ENCODE measurements around the gene ARHGEF3.

Gene ARHGEF3

GRCh38 chr3:56801662-56802377 lies at the start of gene ARHGEF3:
TSS of gene ARHGEF3 (minus strand) at chr3:56801949. CDS start at chr3:56801798, 151 bp downstream.
- DNase-seq (ENCODE audit: low spot score), result peak; percentile 89

GRCh38 chr3:56849698-56850097 lies 47.9 kb upstream of the ARHGEF3 start:
- DNase-seq (ENCODE audit: low spot score), result no peak

GRCh38 chr3:56845505-56845904 lies 43.8 kb upstream of the ARHGEF3 start:
- DNase-seq (ENCODE audit: low spot score), result no peak

- DNase-seq (ENCODE audit: low spot score), result no peak
These were observed 42.8 kb upstream of the ARHGEF3 start for GRCh38 chr3:56844536-56844935.

GRCh38 chr3:56839784-56840715 lies 38.3 kb upstream of the ARHGEF3 start:
- no peak for DNase-seq (ENCODE audit: low spot score)

GRCh38 chr3:56838448-56838847 lies 36.7 kb upstream of the ARHGEF3 start:
- DNase-seq (ENCODE audit: low spot score), result no peak

- DNase-seq (ENCODE audit: low spot score), result no peak
These were observed 35.6 kb upstream of the ARHGEF3 start for GRCh38 chr3:56837196-56837955.

GRCh38 chr3:56836276-56837163 lies 34.8 kb upstream of the ARHGEF3 start:
- no peak for DNase-seq (ENCODE audit: low spot score)

- no peak for DNase-seq (ENCODE audit: low spot score)
These were observed 34.0 kb upstream of the ARHGEF3 start for GRCh38 chr3:56835650-56836227.

- no peak for DNase-seq (ENCODE audit: low spot score)
These were observed 31.8 kb upstream of the ARHGEF3 start for GRCh38 chr3:56833536-56833935.

- DNase-seq (ENCODE audit: low spot score), result no peak
These were observed 31.3 kb upstream of the ARHGEF3 start for GRCh38 chr3:56833022-56833421.

GRCh38 chr3:56831572-56831971 lies 29.8 kb upstream of the ARHGEF3 start:
- no peak for DNase-seq (ENCODE audit: low spot score)

GRCh38 chr3:56830884-56831283 lies 29.1 kb upstream of the ARHGEF3 start:
- no peak for DNase-seq (ENCODE audit: low spot score)

- DNase-seq (ENCODE audit: low spot score), result no peak
These were observed 27.8 kb upstream of the ARHGEF3 start for GRCh38 chr3:56829533-56829932.

GRCh38 chr3:56826831-56827722 lies 25.3 kb upstream of the ARHGEF3 start:
- DNase-seq (ENCODE audit: low spot score), result peak; percentile 25

GRCh38 chr3:56825567-56826438 lies 24.1 kb upstream of the ARHGEF3 start:
- DNase-seq (ENCODE audit: low spot score), result no peak

- no peak for DNase-seq (ENCODE audit: low spot score)
These were observed 22.4 kb upstream of the ARHGEF3 start for GRCh38 chr3:56823984-56824703.

GRCh38 chr3:56823421-56823926 lies 21.7 kb upstream of the ARHGEF3 start:
- no peak for DNase-seq (ENCODE audit: low spot score)

All from LoVo (cell line).